Stimulated activated CD8-positive, alpha-beta memory T cell treated with anti-CD3 and anti-CD28 coated beads, Interleukin-2, amount 100 ng/mL, for 48 hours (primary cell): Measurements from ENCODE around the gene MAPT.

Source experiments
- DNase-seq, 2 donors: peaks; one replicate each; pipeline ENCODE4 v3.0.0-alpha.2; 2020; ENCODE audit warnings: low read depth in 2 of 2

The MAPT gene

GRCh38 chr17:46028981-46029565, 134.7 kb downstream of the MAPT start:
- DNase-seq, result no peak

GRCh38 chr17:46029627-46030026, 135.3 kb downstream of the MAPT start:
- DNase-seq, result no peak

DNA sequence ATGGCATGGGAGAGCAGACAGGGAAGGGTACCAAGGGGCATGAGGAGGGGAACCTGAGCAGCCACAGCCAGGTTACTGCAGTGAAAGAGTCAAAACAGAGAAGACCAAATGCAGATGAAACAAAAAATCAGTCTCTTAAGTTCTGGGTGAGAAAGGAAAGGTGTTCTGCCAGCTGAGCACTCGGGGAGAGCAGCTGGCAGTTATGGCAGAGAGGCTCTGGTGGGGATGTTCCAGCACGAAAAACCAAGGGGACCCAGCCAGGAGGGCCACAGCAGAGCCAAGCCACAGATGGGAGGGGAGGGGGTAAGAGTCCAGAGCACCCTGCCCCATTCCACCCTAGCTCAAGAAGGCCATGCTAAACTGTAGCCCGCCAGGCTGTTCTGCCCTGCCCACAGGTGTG, 136.4 kb downstream of the MAPT start:
- no peak for DNase-seq

GRCh38 chr17:46031440-46031839, 137.1 kb downstream of the MAPT start:
- DNase-seq, result no peak

DNA sequence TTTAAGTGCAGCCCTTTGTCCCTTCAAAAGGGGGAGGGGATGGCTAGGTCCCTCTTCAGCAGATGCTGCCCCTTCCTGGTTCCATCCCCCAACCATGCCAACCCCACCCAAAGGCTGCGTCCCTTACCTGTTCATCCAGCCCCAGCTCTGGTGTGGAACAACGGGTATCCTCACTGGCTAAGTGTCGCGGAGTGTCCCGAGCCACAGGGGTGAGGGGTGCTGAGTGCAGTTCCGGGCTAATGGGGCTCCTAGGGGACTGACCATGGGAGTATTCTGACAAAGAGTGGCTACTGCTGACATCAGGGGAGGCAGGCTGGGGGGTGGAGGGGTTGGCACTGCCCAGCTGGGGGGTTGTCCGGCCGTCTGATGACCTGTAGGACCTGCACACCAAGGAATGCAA, 137.6 kb downstream of the MAPT start:
- no peak for DNase-seq

- no peak for DNase-seq
Observed at GRCh38 chr17:46032909-46033308, 138.6 kb downstream of the MAPT start.

DNA sequence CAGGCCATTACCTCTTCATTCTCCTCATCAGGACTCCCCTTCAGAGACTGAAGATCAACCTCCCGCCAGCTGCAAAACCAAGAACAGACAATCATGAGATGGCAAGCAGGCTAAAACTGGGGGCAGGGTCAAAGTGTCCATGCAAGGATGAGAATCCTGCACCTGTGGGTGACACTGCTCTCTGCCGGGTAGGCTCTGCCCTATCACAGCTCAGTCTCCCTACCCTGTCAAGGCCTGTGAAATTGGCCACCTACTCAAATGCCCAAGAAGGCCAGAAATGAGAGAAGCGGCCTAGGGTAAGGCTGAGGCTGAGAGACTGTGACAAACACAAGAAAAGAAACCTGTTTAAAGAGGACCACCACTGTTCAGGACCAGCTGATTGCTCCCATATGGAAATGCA, 139.0 kb downstream of the MAPT start:
- DNase-seq, result no peak

GRCh38 chr17:46035112-46035818, 140.9 kb downstream of the MAPT start:
- no peak for DNase-seq

- no peak for DNase-seq
Observed at GRCh38 chr17:46036491-46036890, 142.1 kb downstream of the MAPT start.

- no peak for DNase-seq
Observed at GRCh38 chr17:46037722-46038255, 143.4 kb downstream of the MAPT start.

- no peak for DNase-seq
Observed at GRCh38 chr17:46038414-46038813, 144.1 kb downstream of the MAPT start.

GRCh38 chr17:46038937-46039336, 144.6 kb downstream of the MAPT start:
- DNase-seq, result no peak

GRCh38 chr17:46039592-46040186, 145.3 kb downstream of the MAPT start:
- no peak for DNase-seq

GRCh38 chr17:46042246-46042645, 147.9 kb downstream of the MAPT start:
- DNase-seq, result no peak

DNA sequence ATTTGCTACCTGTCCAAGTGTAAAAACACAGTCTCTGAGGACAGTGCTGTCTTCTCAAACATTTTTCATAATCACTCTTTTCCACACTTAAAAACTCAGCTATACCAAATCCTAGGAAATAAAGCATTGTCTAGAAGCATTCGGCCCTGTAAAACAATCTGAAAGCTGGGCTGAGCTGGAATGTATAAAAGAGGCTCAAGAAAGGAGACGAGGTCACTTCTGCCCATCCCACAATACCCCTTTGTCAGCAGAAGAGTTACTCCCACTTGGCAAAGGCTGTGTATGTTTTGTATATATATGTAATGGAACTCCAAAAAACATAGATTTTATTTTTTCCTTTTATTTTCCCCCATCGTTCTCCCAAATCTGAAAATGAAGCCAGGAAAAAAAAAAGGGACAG, 148.6 kb downstream of the MAPT start:
- DNase-seq, result no peak

- DNase-seq, result no peak
Observed at GRCh38 chr17:46043606-46044005, 149.3 kb downstream of the MAPT start.

- DNase-seq, result peak in 1 of 2 donors; percentile 9
Observed at GRCh38 chr17:46044286-46044928, 150.1 kb downstream of the MAPT start.

GRCh38 chr17:46044989-46045388, 150.6 kb downstream of the MAPT start:
- no peak for DNase-seq

DNA sequence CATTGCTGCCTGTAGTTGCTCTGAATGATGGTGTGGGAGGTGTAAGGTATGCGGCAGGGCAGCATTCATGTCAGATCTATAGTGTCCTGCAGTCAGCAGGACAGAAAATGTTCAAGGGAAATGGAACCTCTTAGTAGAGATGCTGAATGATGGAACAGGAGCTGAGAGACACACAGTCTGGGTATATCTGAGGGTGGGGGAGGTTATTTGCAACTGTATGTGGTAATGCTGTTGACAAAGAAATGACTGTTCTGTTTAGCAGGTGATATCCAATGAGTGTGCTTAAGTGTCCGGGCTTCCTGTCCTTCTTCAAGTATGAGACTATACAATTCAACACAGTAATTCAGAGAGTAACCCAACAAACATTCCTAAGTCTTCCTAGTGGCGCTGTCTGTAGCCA, 151.3 kb downstream of the MAPT start:
- DNase-seq, result no peak

DNA sequence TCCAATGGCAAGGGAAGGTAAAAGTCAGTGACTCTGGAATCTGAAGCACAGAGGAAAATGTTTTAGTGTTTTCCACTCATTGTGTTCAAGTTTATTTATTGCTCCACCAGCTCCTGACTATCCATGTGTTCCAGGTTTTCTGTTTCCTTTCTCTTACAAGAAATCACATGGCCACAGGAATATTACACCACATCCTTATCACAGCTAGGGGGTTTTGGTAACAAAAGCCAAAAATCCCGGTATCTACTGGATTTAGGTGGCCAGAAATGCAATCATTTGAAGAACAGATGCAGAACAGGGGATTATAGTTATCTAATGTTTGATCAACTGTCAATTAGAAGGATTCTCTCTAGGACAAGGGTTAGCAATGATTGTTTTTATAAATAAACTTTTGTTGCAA, 152.6 kb downstream of the MAPT start:
- DNase-seq, result no peak

DNA sequence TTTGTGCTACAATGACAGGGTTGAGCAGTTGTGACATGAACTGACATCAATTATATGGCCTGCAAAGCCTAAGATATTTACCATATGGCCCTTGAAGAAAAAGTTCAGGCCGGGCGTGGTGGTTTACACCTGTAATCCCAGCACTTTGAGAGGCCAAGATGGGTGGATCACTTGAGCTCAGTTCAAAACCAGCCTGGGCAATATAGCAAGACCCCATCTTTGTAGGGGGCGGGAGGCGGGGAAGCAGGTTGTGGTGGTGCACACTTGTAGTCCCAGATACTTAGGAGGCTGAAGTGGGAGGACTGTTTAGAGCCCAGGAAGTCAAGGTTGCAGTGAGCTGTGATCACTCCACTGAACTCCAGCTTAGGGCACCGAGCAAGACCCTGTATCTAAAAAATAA, 153.0 kb downstream of the MAPT start:
- no peak for DNase-seq

DNA sequence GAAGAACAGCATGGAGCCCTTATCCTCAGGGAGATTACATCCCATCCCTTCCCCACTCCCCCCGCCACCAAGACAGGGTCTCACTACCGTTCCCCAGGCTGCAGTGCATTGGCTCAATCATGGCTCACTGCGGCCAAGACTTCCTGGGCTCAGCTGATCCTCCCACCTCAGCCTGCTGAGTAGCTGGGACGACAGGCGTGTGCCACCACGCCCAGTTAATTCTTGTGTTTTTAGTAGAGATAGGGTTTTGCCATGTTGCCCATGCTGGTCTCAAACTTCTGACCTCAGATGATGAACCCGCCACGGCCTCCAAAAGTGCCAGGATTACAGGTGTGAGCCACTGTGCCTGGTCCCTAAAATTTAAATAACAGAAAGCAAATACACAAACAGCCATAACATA, 153.5 kb downstream of the MAPT start:
- DNase-seq, result no peak

- DNase-seq, result no peak
Observed at GRCh38 chr17:46049656-46050055, 155.3 kb downstream of the MAPT start.
